ENCODE measurements around the gene CCDC15.

Gene CCDC15

DNA sequence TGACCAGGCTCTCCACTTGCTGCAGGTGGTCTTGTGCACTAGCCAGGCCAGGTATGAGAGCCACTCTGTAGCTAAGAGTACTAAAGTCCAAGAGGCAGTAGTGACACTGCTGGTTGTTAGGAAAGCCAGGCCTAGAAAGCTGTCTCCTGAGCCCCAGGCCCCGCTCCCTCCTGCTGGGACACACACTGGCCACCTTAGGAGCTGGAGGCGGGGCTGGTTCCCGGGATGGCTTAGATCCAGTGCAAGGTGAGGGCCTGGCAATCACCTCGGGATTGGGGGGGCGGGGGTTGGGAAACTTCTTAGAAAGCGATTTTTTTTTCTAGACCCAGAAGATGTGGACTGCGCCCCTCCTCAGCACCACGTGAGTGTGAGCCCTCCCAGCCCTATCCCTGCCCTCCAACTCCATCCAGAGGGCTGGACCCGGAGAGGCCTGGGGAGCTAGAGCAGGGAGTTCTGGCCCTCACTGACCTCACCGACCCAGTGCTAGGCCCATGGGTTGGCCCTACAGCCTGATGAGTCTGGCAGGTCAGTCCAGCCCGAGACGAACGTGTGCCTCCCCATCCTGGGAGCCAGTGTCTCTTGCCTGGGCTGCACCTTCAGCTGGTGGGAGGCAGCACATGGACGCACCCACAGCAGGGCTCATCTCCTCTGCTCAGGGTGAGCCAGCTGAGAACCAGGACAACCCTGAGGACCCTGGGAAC is 127.2 kb downstream of the CCDC15 start:
- no peak for DNase-seq (ENCODE audit: extremely low read depth, insufficient read length)
- H3K27me3 ChIP-seq (replicated peaks; ENCODE audit: control insufficient read depth, insufficient read depth, low read length) = no peaks in the 10 kb centered on the region
- H3K4me3 ChIP-seq (replicated peaks; ENCODE audit: low read depth, low read length) = no peak overlapping the region
- TF ChIP-seq, protein P1, sequence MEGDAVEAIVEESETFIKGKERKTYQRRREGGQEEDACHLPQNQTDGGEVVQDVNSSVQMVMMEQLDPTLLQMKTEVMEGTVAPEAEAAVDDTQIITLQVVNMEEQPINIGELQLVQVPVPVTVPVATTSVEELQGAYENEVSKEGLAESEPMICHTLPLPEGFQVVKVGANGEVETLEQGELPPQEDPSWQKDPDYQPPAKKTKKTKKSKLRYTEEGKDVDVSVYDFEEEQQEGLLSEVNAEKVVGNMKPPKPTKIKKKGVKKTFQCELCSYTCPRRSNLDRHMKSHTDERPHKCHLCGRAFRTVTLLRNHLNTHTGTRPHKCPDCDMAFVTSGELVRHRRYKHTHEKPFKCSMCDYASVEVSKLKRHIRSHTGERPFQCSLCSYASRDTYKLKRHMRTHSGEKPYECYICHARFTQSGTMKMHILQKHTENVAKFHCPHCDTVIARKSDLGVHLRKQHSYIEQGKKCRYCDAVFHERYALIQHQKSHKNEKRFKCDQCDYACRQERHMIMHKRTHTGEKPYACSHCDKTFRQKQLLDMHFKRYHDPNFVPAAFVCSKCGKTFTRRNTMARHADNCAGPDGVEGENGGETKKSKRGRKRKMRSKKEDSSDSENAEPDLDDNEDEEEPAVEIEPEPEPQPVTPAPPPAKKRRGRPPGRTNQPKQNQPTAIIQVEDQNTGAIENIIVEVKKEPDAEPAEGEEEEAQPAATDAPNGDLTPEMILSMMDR (IDR thresholded peaks at IDR 0.05; ENCODE audit: insufficient read depth, low read length, poor library complexity, severe bottlenecking) = no peak
- H3K36me3 ChIP-seq (ENCODE audit: control insufficient read depth, insufficient read depth, low read length) = no peaks in the 10 kb centered on the region

DNA sequence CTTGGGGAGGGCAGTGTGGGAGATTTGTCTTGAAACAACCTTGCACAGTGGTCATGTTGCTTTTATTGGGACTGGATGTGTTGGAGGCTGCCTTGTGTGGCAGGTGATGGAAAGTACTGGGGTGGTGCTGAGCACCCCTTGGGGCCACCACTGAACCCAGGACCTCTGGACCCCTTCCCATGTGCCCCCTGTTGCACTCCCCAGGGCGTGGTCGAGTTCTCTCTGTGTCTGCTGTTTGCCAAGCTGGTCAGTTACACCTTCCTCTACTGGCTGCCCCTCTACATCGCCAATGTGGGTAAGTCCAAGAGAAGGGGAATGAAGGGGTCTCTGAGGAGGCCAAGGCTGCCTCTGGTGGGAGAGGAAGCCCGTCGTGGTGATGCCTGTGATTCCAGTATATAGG is 128.0 kb downstream of the CCDC15 start:
- TF ChIP-seq, protein P1 (IDR thresholded peaks at IDR 0.05; ENCODE audit: insufficient read depth, low read length, poor library complexity, severe bottlenecking) = no peak
- H3K36me3 ChIP-seq (ENCODE audit: control insufficient read depth, insufficient read depth, low read length) = no peaks in the 10 kb centered on the region

DNA sequence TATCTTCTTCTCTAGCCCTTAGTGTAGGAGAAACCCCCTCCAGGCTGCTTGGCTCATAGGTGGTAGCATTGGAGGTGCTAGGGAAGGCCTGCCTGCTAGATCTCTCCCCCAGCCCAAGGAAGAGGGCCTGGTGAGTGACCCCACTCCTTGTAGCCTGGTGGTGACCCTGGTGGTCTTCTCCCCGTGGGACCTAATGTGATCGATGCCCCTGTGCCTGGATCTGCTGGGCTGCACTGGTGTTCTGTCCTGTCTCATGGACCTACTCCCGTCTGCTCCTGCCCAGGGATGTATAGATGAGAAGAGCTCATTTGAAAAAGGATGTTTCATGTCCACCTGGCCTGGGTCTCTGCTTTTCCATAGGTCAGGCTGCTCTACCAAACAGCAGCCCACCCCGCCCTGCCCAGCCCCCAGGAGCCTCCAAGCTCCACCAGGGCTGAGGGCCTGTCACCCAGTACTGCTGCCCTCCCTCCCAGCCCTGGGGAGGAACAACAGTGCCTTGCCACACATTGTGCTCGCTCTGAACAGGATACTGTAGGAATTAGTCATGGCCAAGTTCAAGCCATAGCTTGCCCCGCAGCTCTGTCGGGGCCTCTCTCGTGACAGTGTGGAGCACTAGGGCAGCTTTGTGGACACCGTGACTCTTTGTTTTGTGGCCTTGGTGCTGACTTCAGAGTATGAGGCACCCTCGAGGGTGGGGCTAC is 128.8 kb downstream of the CCDC15 start:
- TF ChIP-seq, protein P1 (IDR thresholded peaks at IDR 0.05; ENCODE audit: insufficient read depth, low read length, poor library complexity, severe bottlenecking) = no peak
- Histone ChIP-seq H3K36me3 (ENCODE audit: control insufficient read depth, insufficient read depth, low read length) (no peaks in the 10 kb centered on the region), H3K27me3 (replicated peaks; ENCODE audit: control insufficient read depth, insufficient read depth, low read length) (no peaks in the 10 kb centered on the region), H3K4me3 (replicated peaks; ENCODE audit: low read depth, low read length) (no peak overlapping the region)
- DNase-seq (ENCODE audit: extremely low read depth, insufficient read length) = no peak

More for the DNA sequence above, 128.0 kb downstream of the CCDC15 start:
- Histone ChIP-seq H3K4me3 (replicated peaks; ENCODE audit: low read depth, low read length) (no peak overlapping the region), H3K27me3 (replicated peaks; ENCODE audit: control insufficient read depth, insufficient read depth, low read length) (no peaks in the 10 kb centered on the region)
- no peak for DNase-seq (ENCODE audit: extremely low read depth, insufficient read length)

DNA sequence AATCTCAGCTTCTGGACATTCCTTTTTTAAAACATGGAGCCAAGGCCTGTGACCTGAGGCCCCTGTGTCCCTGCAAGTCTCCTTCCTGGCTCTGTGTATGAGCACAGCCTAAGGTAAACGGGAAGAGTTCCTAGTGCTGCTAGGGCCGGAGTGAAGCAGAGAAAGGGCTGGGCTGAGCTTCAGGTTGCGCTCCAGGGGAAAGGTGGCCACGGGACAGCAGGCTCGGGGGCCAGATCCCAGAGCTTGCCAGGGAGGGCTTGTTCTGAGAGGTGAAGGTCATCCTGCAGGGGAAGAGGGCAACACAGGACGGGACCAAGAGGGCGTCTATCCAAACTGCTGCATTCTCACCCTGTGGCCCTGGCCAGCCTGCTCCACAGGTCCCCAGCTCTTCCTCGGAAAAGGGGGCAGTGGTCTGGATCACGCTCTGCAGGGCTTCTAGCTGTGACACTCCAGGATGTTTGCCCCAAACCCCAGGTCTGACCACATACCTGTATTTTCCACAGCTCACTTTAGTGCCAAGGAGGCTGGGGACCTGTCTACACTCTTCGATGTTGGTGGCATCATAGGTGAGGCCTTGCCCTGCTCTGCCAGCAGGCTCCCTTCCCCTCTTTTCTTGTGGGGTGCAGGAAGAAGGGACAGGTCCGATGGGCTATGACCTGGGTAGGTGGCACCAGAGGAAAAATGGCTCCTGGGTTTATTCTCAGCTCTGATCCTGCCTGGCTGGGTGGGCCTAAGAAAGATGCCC is 129.5 kb downstream of the CCDC15 start:
- no peak for DNase-seq (ENCODE audit: extremely low read depth, insufficient read length)
- TF ChIP-seq, protein P1 (IDR thresholded peaks at IDR 0.05; ENCODE audit: insufficient read depth, low read length, poor library complexity, severe bottlenecking) = no peak
- Histone ChIP-seq H3K27me3 (replicated peaks; ENCODE audit: control insufficient read depth, insufficient read depth, low read length) (no peaks in the 10 kb centered on the region), H3K36me3 (ENCODE audit: control insufficient read depth, insufficient read depth, low read length) (no peaks in the 10 kb centered on the region), H3K4me3 (replicated peaks; ENCODE audit: low read depth, low read length) (no peak overlapping the region)

DNA sequence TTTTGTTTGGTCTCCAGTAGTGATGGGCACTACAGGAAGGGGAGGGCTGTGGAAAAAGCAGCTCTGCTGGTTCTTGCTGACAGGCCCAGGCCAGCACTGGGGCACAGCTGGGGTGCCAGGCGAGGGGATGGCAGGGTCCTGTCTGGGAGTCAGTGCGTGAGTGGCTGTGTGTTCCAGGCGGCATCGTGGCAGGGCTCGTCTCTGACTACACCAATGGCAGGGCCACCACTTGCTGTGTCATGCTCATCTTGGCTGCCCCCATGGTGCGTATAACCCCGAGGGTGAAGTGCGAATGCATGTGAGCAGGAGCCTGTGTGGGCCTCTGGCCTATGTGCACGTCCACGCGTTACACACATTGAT is 130.0 kb downstream of the CCDC15 start:
- no peaks in the 10 kb centered on the region for H3K27me3 ChIP-seq (replicated peaks; ENCODE audit: control insufficient read depth, insufficient read depth, low read length)
- DNase-seq (ENCODE audit: extremely low read depth, insufficient read length) = no peak
- no peak overlapping the region for H3K4me3 ChIP-seq (replicated peaks; ENCODE audit: low read depth, low read length)
- TF ChIP-seq, protein P1 (IDR thresholded peaks at IDR 0.05; ENCODE audit: insufficient read depth, low read length, poor library complexity, severe bottlenecking) = no peak
- no peaks in the 10 kb centered on the region for H3K36me3 ChIP-seq (ENCODE audit: control insufficient read depth, insufficient read depth, low read length)

All from GM06990 (cell line).